ENCODE results near the gene ZIC5. TPM values are rescaled to one million over a fixed set of nuclear protein-coding genes. Genes with fewer than 3 reads are reported as not detected.
"Not testable (repeated sequence)": the region's sequence is repeated elsewhere in the genome, so short reads cannot be mapped to it uniquely, and the experiment has no call there.

Gene ZIC5
- total and polyA plus RNA-seq, 8 donors = not detected

GRCh38 chr13:99948411-99948810 is 23.2 kb downstream of the ZIC5 start:
- no peaks in the 10 kb centered on the region for H3K9me3 ChIP-seq
- H3K27ac ChIP-seq = no peak overlapping the region
- peaks cover 0 to 98% (median 14%) of the 10 kb centered on the region in 3 donors for H3K27me3 ChIP-seq
- intact Hi-C loops (cut with DNase I; ENCODE audit: low total_unique reads) = no loop called here
- H3K4me1 ChIP-seq = no peaks in the 10 kb centered on the region
- no peak for TF ChIP-seq POLR2A (IDR thresholded peaks at IDR 0.05)
- no peak for TF ChIP-seq CTCF (IDR thresholded peaks at IDR 0.05)
- TF ChIP-seq EP300 (IDR thresholded peaks at IDR 0.05) = no peak
- TF ChIP-seq POLR2AphosphoS5 (IDR thresholded peaks at IDR 0.05) = no peak
- 74 to 88% (median 82%) methylated on average over 4 of the region's 4 CpGs for WGBS, 5 donors
- no peak for DNase-seq
- no peak overlapping the region for H3K4me3 ChIP-seq
- H3K36me3 ChIP-seq = no peaks in the 10 kb centered on the region

- no peak for DNase-seq
- Histone ChIP-seq H3K27ac (no peak overlapping the region), H3K9me3 (no peaks in the 10 kb centered on the region), H3K4me3 (no peak overlapping the region), H3K27me3 (peaks cover 0 to 95% (median 9%) of the 10 kb centered on the region in 3 donors), H3K4me1 (no peaks in the 10 kb centered on the region), H3K36me3 (no peaks in the 10 kb centered on the region)
- no peak for TF ChIP-seq EP300 (IDR thresholded peaks at IDR 0.05)
- TF ChIP-seq POLR2A (IDR thresholded peaks at IDR 0.05) = no peak
- no peak for TF ChIP-seq POLR2AphosphoS5 (IDR thresholded peaks at IDR 0.05)
- no peak for TF ChIP-seq CTCF (IDR thresholded peaks at IDR 0.05)
- 75 to 96% (median 82%) methylated on average over 2 of the region's 2 CpGs for WGBS, 5 donors
- intact Hi-C loops (cut with DNase I; ENCODE audit: low total_unique reads) = no loop called here
These were observed 23.9 kb downstream of the ZIC5 start for GRCh38 chr13:99947666-99948065.

GRCh38 chr13:99945515-99945914 is 26.1 kb downstream of the ZIC5 start:
- H3K27me3 ChIP-seq = peaks cover 0 to 91% (median 5%) of the 10 kb centered on the region in 3 donors
- H3K4me3 ChIP-seq; H3K27ac ChIP-seq; H3K9me3 ChIP-seq; intact Hi-C loops (cut with DNase I; ENCODE audit: low total_unique reads); DNase-seq; H3K4me1 ChIP-seq; H3K36me3 ChIP-seq: not testable (repeated sequence)
- WGBS, 5 donors = 94 to 100% (median 99%) methylated on average over 2 of the region's 2 CpGs

- 81 to 94% (median 88%) methylated on average over 6 of the region's 6 CpGs for WGBS, 5 donors
- no peak overlapping the region for H3K27ac ChIP-seq
- no peak overlapping the region for H3K4me3 ChIP-seq
- DNase-seq = no peak
- no peaks in the 10 kb centered on the region for H3K4me1 ChIP-seq
- intact Hi-C loops (cut with DNase I; ENCODE audit: low total_unique reads) = no loop called here
- H3K27me3 ChIP-seq = peaks cover 0 to 93% (median 7%) of the 10 kb centered on the region in 3 donors
- TF ChIP-seq POLR2A (IDR thresholded peaks at IDR 0.05) (no peak), CTCF (IDR thresholded peaks at IDR 0.05) (no peak), EP300 (IDR thresholded peaks at IDR 0.05) (no peak), POLR2AphosphoS5 (IDR thresholded peaks at IDR 0.05) (no peak)
- no peaks in the 10 kb centered on the region for H3K36me3 ChIP-seq
- H3K9me3 ChIP-seq = no peaks in the 10 kb centered on the region
These were observed 27.0 kb downstream of the ZIC5 start for GRCh38 chr13:99944606-99945005.

GRCh38 chr13:99944102-99944501 is 27.5 kb downstream of the ZIC5 start:
- Histone ChIP-seq H3K4me3 (no peak overlapping the region), H3K27ac (no peak overlapping the region), H3K36me3 (no peaks in the 10 kb centered on the region), H3K9me3 (no peaks in the 10 kb centered on the region), H3K27me3 (peaks cover 0 to 93% (median 7%) of the 10 kb centered on the region in 3 donors), H3K4me1 (no peaks in the 10 kb centered on the region)
- no peak for TF ChIP-seq POLR2AphosphoS5 (IDR thresholded peaks at IDR 0.05)
- no peak for TF ChIP-seq POLR2A (IDR thresholded peaks at IDR 0.05)
- TF ChIP-seq EP300 (IDR thresholded peaks at IDR 0.05) = no peak
- TF ChIP-seq CTCF (IDR thresholded peaks at IDR 0.05) = no peak
- intact Hi-C loops (cut with DNase I; ENCODE audit: low total_unique reads) = no loop called here
- WGBS, 5 donors = 75 to 84% (median 80%) methylated on average over 7 of the region's 7 CpGs
- DNase-seq = no peak
